ENCODE results near the gene ACTA2. TPM values are rescaled to one million over a fixed set of nuclear protein-coding genes. Genes with fewer than 3 reads are reported as not detected.

ACTA2 gene
- total and polyA plus RNA-seq, 4 donors: 37.7 to 357 (median 70.8) TPM

DNA sequence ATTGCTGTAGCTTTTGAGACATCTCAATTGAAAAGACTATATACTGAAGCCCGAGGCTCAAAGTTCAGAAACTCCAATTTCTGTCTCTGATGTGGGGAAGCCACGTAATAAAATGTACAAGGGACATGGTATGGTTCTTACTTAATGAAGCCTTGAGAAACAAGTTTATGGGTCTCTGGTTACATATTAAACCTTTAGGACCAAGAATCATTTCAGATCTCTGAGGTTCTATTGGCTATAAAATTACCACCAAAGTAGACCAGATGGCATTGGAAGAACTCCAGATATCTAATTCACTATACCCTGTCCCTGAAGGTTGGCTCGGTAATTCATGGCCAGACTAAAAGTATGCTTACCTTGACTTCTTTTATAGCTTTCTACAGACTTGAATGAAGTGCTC is 48.9 kb downstream of the ACTA2 start:
- Histone ChIP-seq H3K4me1 (ENCODE audit: control insufficient read depth, insufficient read depth, low read length) (no peaks in the 10 kb centered on the region), H3K27ac (ENCODE audit: low read depth, low read length) (no peak overlapping the region), H3K36me3 (ENCODE audit: control insufficient read depth, insufficient read depth, low read length) (no peaks in the 10 kb centered on the region), H3K9me3 (ENCODE audit: control insufficient read depth, insufficient read depth, low read length) (no peaks in the 10 kb centered on the region), H3K27me3 (ENCODE audit: control insufficient read depth, insufficient read depth, low read length) (no peaks in the 10 kb centered on the region), H3K4me3 (ENCODE audit: low read depth, low read length) (no peak overlapping the region)
- DNase-seq (ENCODE audit: low read depth in 4 of 6, low spot score in 6 of 6): peak in 1 of 6 donors; percentile 28
- 86% methylated on average over 1 of the region's 3 CpGs for WGBS (ENCODE audit: insufficient coverage)

- no peak overlapping the region for H3K27ac ChIP-seq (ENCODE audit: low read depth, low read length)
- 83% methylated on average over 1 of the region's 11 CpGs for WGBS (ENCODE audit: insufficient coverage)
These were observed 50.4 kb downstream of the ACTA2 start for GRCh38 chr10:88901984-88902789.

DNA sequence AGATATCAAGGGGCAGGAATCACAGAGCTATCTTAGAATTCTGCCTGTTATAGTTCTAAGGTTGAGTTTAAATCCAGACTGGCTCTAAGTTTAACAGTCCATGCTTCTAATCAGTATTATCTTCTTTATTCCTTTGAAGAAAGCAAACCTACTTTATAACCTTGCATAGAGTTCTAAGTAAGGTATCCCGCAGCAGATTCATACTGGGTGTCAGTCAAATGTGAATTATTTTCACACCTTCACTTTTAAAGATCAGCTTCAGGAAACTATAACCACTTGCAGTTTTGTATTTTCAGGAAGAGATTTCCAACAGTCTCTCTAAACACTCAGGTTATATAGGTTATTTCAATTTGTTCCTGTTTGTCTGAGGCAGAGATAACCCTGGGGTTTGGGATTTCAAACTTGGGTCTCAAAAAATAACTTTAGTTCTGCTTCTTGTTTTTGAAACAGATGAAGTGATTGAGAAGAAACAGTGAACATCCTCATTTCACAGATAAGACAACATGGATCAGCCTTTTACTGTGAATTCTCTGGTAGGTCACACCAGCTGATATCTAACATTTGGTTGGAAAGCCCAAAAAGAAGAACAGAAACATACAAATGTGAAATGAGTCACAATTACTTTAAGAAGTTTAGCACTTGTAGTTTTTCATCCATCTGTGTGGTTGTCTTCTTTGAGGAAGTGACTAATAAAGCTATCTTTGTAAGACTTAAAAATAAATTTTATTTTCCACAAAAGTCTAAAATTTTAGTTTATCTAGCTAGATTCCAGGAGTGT is 51.2 kb downstream of the ACTA2 start:
- Histone ChIP-seq H3K9me3 (ENCODE audit: control insufficient read depth, insufficient read depth, low read length) (no peaks in the 10 kb centered on the region), H3K4me3 (ENCODE audit: low read depth, low read length) (no peak overlapping the region), H3K27me3 (ENCODE audit: control insufficient read depth, insufficient read depth, low read length) (no peaks in the 10 kb centered on the region), H3K36me3 (ENCODE audit: control insufficient read depth, insufficient read depth, low read length) (no peaks in the 10 kb centered on the region), H3K27ac (ENCODE audit: low read depth, low read length) (no peak overlapping the region), H3K4me1 (ENCODE audit: control insufficient read depth, insufficient read depth, low read length) (no peaks in the 10 kb centered on the region)
- no CpG with 5 or more reads among the region's 1 CpG for WGBS (ENCODE audit: insufficient coverage)
- DNase-seq (ENCODE audit: low read depth in 4 of 6, low spot score in 6 of 6): no peak

More at GRCh38 chr10:88901984-88902789, 50.4 kb downstream of the ACTA2 start:
- DNase-seq (ENCODE audit: low read depth in 4 of 6, low spot score in 6 of 6): no peak
- H3K4me1 ChIP-seq (ENCODE audit: control insufficient read depth, insufficient read depth, low read length): no peaks in the 10 kb centered on the region
- no peaks in the 10 kb centered on the region for H3K9me3 ChIP-seq (ENCODE audit: control insufficient read depth, insufficient read depth, low read length)
- no peak overlapping the region for H3K4me3 ChIP-seq (ENCODE audit: low read depth, low read length)
- no peaks in the 10 kb centered on the region for H3K36me3 ChIP-seq (ENCODE audit: control insufficient read depth, insufficient read depth, low read length)
- H3K27me3 ChIP-seq (ENCODE audit: control insufficient read depth, insufficient read depth, low read length): no peaks in the 10 kb centered on the region

DNA sequence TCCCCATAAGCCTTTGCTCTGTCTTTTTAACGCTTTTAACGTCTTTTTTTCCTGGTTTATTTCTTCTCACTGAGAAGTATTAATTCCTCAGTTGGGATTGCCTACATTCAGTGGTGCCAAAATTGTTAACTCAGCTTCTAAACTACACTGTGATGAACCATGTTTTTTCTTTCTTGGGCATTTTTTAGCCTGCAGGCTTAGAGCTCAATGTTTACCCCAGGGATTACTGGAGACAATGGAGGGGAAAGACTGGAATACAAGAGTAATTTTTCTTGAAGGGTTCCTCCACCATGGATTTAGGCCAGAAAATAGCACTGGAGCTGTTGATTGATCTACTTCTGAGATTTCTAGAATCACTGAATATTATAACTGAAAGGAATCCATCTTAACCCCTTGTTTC is 52.7 kb downstream of the ACTA2 start:
- no peaks in the 10 kb centered on the region for H3K9me3 ChIP-seq (ENCODE audit: control insufficient read depth, insufficient read depth, low read length)
- no peak for DNase-seq (ENCODE audit: low read depth in 4 of 6, low spot score in 6 of 6)
- no peak overlapping the region for H3K27ac ChIP-seq (ENCODE audit: low read depth, low read length)
- H3K36me3 ChIP-seq (ENCODE audit: control insufficient read depth, insufficient read depth, low read length): no peaks in the 10 kb centered on the region
- H3K4me3 ChIP-seq (ENCODE audit: low read depth, low read length): no peak overlapping the region
- no peaks in the 10 kb centered on the region for H3K27me3 ChIP-seq (ENCODE audit: control insufficient read depth, insufficient read depth, low read length)
- 67% methylated on average over 2 of the region's 2 CpGs for WGBS (ENCODE audit: insufficient coverage)
- no peaks in the 10 kb centered on the region for H3K4me1 ChIP-seq (ENCODE audit: control insufficient read depth, insufficient read depth, low read length)

GRCh38 chr10:88898727-88899126 is 53.8 kb downstream of the ACTA2 start:
- DNase-seq (ENCODE audit: low read depth in 4 of 6, low spot score in 6 of 6): no peak
- Histone ChIP-seq H3K9me3 (ENCODE audit: control insufficient read depth, insufficient read depth, low read length) (no peaks in the 10 kb centered on the region), H3K4me3 (ENCODE audit: low read depth, low read length) (no peak overlapping the region), H3K27me3 (ENCODE audit: control insufficient read depth, insufficient read depth, low read length) (no peaks in the 10 kb centered on the region), H3K36me3 (ENCODE audit: control insufficient read depth, insufficient read depth, low read length) (no peaks in the 10 kb centered on the region), H3K27ac (ENCODE audit: low read depth, low read length) (no peak overlapping the region), H3K4me1 (ENCODE audit: control insufficient read depth, insufficient read depth, low read length) (no peaks in the 10 kb centered on the region)
- 100% methylated on average over 3 of the region's 3 CpGs for WGBS (ENCODE audit: insufficient coverage)

GRCh38 chr10:88896994-88897853 is 55.3 kb downstream of the ACTA2 start:
- WGBS (ENCODE audit: insufficient coverage): 87% methylated on average over 4 of the region's 8 CpGs

GRCh38 chr10:88896372-88896993 is 56.1 kb downstream of the ACTA2 start:
- H3K4me1 ChIP-seq (ENCODE audit: control insufficient read depth, insufficient read depth, low read length): no peaks in the 10 kb centered on the region
- H3K27ac ChIP-seq (ENCODE audit: low read depth, low read length): no peak overlapping the region
- H3K36me3 ChIP-seq (ENCODE audit: control insufficient read depth, insufficient read depth, low read length): no peaks in the 10 kb centered on the region
- H3K9me3 ChIP-seq (ENCODE audit: control insufficient read depth, insufficient read depth, low read length): no peaks in the 10 kb centered on the region
- DNase-seq (ENCODE audit: low read depth in 4 of 6, low spot score in 6 of 6): no peak
- no peaks in the 10 kb centered on the region for H3K27me3 ChIP-seq (ENCODE audit: control insufficient read depth, insufficient read depth, low read length)
- H3K4me3 ChIP-seq (ENCODE audit: low read depth, low read length): no peak overlapping the region
- WGBS (ENCODE audit: insufficient coverage): no CpG with 5 or more reads among the region's 4 CpGs

More at GRCh38 chr10:88896994-88897853, 55.3 kb downstream of the ACTA2 start:
- H3K4me3 ChIP-seq (ENCODE audit: low read depth, low read length): no peak overlapping the region
- H3K27ac ChIP-seq (ENCODE audit: low read depth, low read length): no peak overlapping the region
- no peaks in the 10 kb centered on the region for H3K36me3 ChIP-seq (ENCODE audit: control insufficient read depth, insufficient read depth, low read length)
- peak in 2 of 6 donors; percentile 27 to 43 for DNase-seq (ENCODE audit: low read depth in 4 of 6, low spot score in 6 of 6)
- H3K9me3 ChIP-seq (ENCODE audit: control insufficient read depth, insufficient read depth, low read length): no peaks in the 10 kb centered on the region
- H3K4me1 ChIP-seq (ENCODE audit: control insufficient read depth, insufficient read depth, low read length): no peaks in the 10 kb centered on the region
- H3K27me3 ChIP-seq (ENCODE audit: control insufficient read depth, insufficient read depth, low read length): no peaks in the 10 kb centered on the region

DNA sequence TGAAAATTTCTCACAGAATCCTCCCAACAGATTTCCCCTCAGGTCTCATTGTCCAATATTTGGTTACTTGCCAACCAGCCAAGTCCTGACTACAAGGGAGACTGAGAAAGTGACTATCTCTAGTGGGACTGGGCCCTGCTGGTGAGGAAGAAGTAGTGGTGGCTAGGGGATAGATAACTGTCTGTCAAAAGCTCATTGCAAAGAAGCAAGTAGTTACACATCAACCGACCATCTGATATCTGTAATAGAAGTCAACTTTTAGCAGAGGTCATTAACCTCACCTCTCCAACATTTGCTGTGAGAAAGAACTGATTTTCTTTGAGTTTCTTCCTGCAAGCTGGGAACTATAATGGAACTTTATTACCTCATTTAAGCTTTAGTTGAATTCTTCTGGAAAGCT is 57.3 kb downstream of the ACTA2 start:
- Histone ChIP-seq H3K4me3 (ENCODE audit: low read depth, low read length) (no peak overlapping the region), H3K27me3 (ENCODE audit: control insufficient read depth, insufficient read depth, low read length) (no peaks in the 10 kb centered on the region), H3K4me1 (ENCODE audit: control insufficient read depth, insufficient read depth, low read length) (no peaks in the 10 kb centered on the region), H3K9me3 (ENCODE audit: control insufficient read depth, insufficient read depth, low read length) (no peaks in the 10 kb centered on the region), H3K27ac (ENCODE audit: low read depth, low read length) (no peak overlapping the region), H3K36me3 (ENCODE audit: control insufficient read depth, insufficient read depth, low read length) (no peaks in the 10 kb centered on the region)
- no peak for DNase-seq (ENCODE audit: low read depth in 4 of 6, low spot score in 6 of 6)
- WGBS (ENCODE audit: insufficient coverage): no CpG with 5 or more reads among the region's 1 CpG

DNA sequence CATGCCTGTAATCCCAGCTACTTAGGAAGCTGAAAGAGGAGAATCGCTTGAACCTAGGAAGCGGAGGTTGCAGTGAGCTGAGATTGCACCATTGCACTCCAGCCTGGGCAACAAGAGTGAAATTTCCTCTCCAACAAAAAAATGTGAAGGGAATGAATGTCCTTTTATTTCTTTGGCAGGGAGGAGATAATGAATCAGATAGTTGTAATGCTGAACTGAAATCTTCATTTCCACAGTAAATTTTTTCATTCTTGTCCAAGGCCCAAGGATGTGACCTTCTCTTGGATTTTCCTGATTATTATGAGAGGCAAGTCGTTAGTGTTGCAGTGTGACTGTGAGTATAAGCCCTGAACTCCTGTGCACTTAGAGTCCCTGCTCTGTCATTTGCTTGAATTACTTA is 59.0 kb downstream of the ACTA2 start:
- Histone ChIP-seq H3K9me3 (ENCODE audit: control insufficient read depth, insufficient read depth, low read length) (no peaks in the 10 kb centered on the region), H3K27ac (ENCODE audit: low read depth, low read length) (no peak overlapping the region), H3K36me3 (ENCODE audit: control insufficient read depth, insufficient read depth, low read length) (no peaks in the 10 kb centered on the region), H3K4me1 (ENCODE audit: control insufficient read depth, insufficient read depth, low read length) (no peaks in the 10 kb centered on the region), H3K27me3 (ENCODE audit: control insufficient read depth, insufficient read depth, low read length) (no peaks in the 10 kb centered on the region), H3K4me3 (ENCODE audit: low read depth, low read length) (no peak overlapping the region)
- WGBS (ENCODE audit: insufficient coverage): 90% methylated on average over 2 of the region's 3 CpGs
- DNase-seq (ENCODE audit: low read depth in 4 of 6, low spot score in 6 of 6): no peak
